Vagina (tissue), 2 donors: ENCODE measurements around the gene HTRA2. TPM values are rescaled to one million over a fixed set of nuclear protein-coding genes. Genes with fewer than 3 reads are reported as not detected.

Experiments
- DNase-seq, 2 donors: peaks; one replicate each; pipeline ENCODE4 v3.0.0-alpha.2; 2017; ENCODE audit errors: extremely low spot score in 2 of 2
- H3K27ac ChIP-seq: fragments of 200-600 bp; sonication (generic); one replicate; pipeline ENCODE4 v1.5.1; 2019
- H3K27me3 ChIP-seq: fragments of 200-600 bp; sonication (generic); one replicate; pipeline ENCODE4 v1.5.1; 2019
- H3K36me3 ChIP-seq, 2 donors: fragments of 200-600 bp; sonication (generic); one replicate each; pipeline ENCODE4 v1.5.1; 2017 to 2019
- H3K4me1 ChIP-seq: fragments of 200-600 bp; sonication (generic); one replicate; pipeline ENCODE4 v1.5.1; 2019
- H3K4me3 ChIP-seq, 2 donors: fragments of 200-600 bp; sonication (generic); 1 replicate in 1 of 2; 2 replicates in 1 of 2; pipeline ENCODE4 v1.5.1; 2016 to 2019
- H3K9me3 ChIP-seq: fragments of 200-600 bp; sonication (generic); one replicate; pipeline ENCODE4 v1.5.1; 2019
- POLR2A ChIP-seq, 2 donors: fragments of 450-650 bp; IDR thresholded peaks; one replicate each; pipeline ENCODE4 v1.6.1; 2017; ENCODE audit warnings: antibody characterized with exemption in 2 of 2, mild to moderate bottlenecking in 2 of 2, moderate library complexity in 2 of 2
- POLR2AphosphoS5 ChIP-seq, 2 donors: sonication (generic); formaldehyde crosslinking; IDR thresholded peaks; one replicate each; pipeline ENCODE4 v1.9.0; 2017; ENCODE audit warnings: antibody characterized with exemption in 2 of 2, mild to moderate bottlenecking in 2 of 2, low read depth in 1 of 2; ENCODE audit not compliant: insufficient read depth in 1 of 2
- intact Hi-C: fragments of 100-400 bp; cut with DNase I; formaldehyde crosslinking; loops from one replicate; pipeline ENCODE4 v1.15.1; 2023
- total RNA-seq: library from RNA; depleted of rRNA; stranded (reverse); fragments of >200 nt; gene quantifications from one replicate; pipeline ENCODE4 v1.2.3, GENCODE V29; 2016
- TF ChIP-seq, protein P1 (sequence below), 3 experiments: fragments of 450-650 bp in 2 of 3; fragments of 200-600 bp in 1 of 3; sonication (generic) in 1 of 3; IDR thresholded peaks; one replicate each; pipeline ENCODE4 v1.5.1; 2017 to 2019; ENCODE audit warnings: antibody characterized with exemption in 3 of 3, mild to moderate bottlenecking in 2 of 3, moderate library complexity in 2 of 3

HTRA2 gene
- total RNA-seq, 1 donor from 2014 or later = 24.3 TPM

- TF ChIP-seq POLR2AphosphoS5 (IDR thresholded peaks at IDR 0.05; ENCODE audit: insufficient read depth in 1 of 2, low read depth in 1 of 2) (no peak), POLR2A (IDR thresholded peaks at IDR 0.05) (no peak)
- Histone ChIP-seq H3K27me3 (no peaks in the 10 kb centered on the region), H3K4me3 (no peak overlapping the region), H3K36me3 (peaks cover 0 to 4% of the 10 kb centered on the region in 2 donors), H3K4me1 (peaks cover under 1% of the 10 kb centered on the region), H3K27ac (no peak overlapping the region), H3K9me3 (no peaks in the 10 kb centered on the region)
- no peak for DNase-seq
- intact Hi-C loops = no loop called here
Measured at GRCh38 chr2:74537140-74537539, 7.4 kb downstream of the HTRA2 start.

GRCh38 chr2:74538881-74539339 lies 9.2 kb downstream of the HTRA2 start:
- DNase-seq = no peak
- Histone ChIP-seq H3K4me1 (no peaks in the 10 kb centered on the region), H3K36me3 (no peaks in the 10 kb centered on the region), H3K27me3 (no peaks in the 10 kb centered on the region), H3K4me3 (no peak overlapping the region), H3K27ac (no peak overlapping the region), H3K9me3 (no peaks in the 10 kb centered on the region)
- TF ChIP-seq POLR2A (IDR thresholded peaks at IDR 0.05) (no peak), POLR2AphosphoS5 (IDR thresholded peaks at IDR 0.05; ENCODE audit: insufficient read depth in 1 of 2, low read depth in 1 of 2) (no peak)
- TF ChIP-seq, protein P1, sequence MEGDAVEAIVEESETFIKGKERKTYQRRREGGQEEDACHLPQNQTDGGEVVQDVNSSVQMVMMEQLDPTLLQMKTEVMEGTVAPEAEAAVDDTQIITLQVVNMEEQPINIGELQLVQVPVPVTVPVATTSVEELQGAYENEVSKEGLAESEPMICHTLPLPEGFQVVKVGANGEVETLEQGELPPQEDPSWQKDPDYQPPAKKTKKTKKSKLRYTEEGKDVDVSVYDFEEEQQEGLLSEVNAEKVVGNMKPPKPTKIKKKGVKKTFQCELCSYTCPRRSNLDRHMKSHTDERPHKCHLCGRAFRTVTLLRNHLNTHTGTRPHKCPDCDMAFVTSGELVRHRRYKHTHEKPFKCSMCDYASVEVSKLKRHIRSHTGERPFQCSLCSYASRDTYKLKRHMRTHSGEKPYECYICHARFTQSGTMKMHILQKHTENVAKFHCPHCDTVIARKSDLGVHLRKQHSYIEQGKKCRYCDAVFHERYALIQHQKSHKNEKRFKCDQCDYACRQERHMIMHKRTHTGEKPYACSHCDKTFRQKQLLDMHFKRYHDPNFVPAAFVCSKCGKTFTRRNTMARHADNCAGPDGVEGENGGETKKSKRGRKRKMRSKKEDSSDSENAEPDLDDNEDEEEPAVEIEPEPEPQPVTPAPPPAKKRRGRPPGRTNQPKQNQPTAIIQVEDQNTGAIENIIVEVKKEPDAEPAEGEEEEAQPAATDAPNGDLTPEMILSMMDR (IDR thresholded peaks at IDR 0.05) = no peak
- intact Hi-C loops = no loop called here

DNA sequence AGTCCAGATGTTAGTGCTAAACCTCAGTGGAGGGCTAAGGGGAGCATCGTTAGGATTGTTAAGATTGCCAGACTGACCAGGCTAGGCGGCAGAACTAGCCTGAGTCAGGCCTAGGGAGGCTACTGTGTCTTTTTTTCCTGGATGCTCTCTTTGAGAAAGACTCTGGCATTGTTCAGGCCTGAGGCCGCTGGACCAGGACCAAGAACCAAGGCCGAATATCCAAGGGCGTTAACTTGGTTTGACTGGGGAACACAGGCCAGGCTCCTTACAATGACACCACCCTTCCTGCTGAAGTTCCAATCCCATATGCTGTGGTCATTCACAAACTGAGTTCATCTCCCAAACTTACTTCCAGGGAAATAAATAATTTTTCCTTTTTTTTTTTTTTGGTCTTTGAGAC lies 10.6 kb downstream of the HTRA2 start:
- TF ChIP-seq, protein P1 (IDR thresholded peaks at IDR 0.05) = no peak
- TF ChIP-seq POLR2AphosphoS5 (IDR thresholded peaks at IDR 0.05; ENCODE audit: insufficient read depth in 1 of 2, low read depth in 1 of 2) = no peak
- no peak for TF ChIP-seq POLR2A (IDR thresholded peaks at IDR 0.05)
- no peak overlapping the region for H3K4me3 ChIP-seq
- H3K36me3 ChIP-seq = no peaks in the 10 kb centered on the region
- intact Hi-C loops = no loop called here
- no peaks in the 10 kb centered on the region for H3K27me3 ChIP-seq
- H3K4me1 ChIP-seq = no peaks in the 10 kb centered on the region
- no peaks in the 10 kb centered on the region for H3K9me3 ChIP-seq
- H3K27ac ChIP-seq = no peak overlapping the region
- DNase-seq = no peak

- TF ChIP-seq, protein P1 (IDR thresholded peaks at IDR 0.05) = no peak
- TF ChIP-seq POLR2A (IDR thresholded peaks at IDR 0.05) = no peak
- no peak for TF ChIP-seq POLR2AphosphoS5 (IDR thresholded peaks at IDR 0.05; ENCODE audit: insufficient read depth in 1 of 2, low read depth in 1 of 2)
- no peaks in the 10 kb centered on the region for H3K9me3 ChIP-seq
- DNase-seq = no peak
- H3K4me3 ChIP-seq = no peak overlapping the region
- no peak overlapping the region for H3K27ac ChIP-seq
- no peaks in the 10 kb centered on the region for H3K4me1 ChIP-seq
- H3K27me3 ChIP-seq = no peaks in the 10 kb centered on the region
- intact Hi-C loops = no loop called here
- no peaks in the 10 kb centered on the region for H3K36me3 ChIP-seq
Measured at GRCh38 chr2:74542978-74543377, 13.2 kb downstream of the HTRA2 start.

- no peaks in the 10 kb centered on the region for H3K27me3 ChIP-seq
- no peaks in the 10 kb centered on the region for H3K36me3 ChIP-seq
- H3K4me1 ChIP-seq = peaks cover 7% of the 10 kb centered on the region
- no peak for DNase-seq
- intact Hi-C loops = no loop called here
- no peak overlapping the region for H3K27ac ChIP-seq
- no peak overlapping the region for H3K4me3 ChIP-seq
- no peak for TF ChIP-seq POLR2AphosphoS5 (IDR thresholded peaks at IDR 0.05; ENCODE audit: insufficient read depth in 1 of 2, low read depth in 1 of 2)
- TF ChIP-seq POLR2A (IDR thresholded peaks at IDR 0.05) = no peak
- TF ChIP-seq, protein P1 (IDR thresholded peaks at IDR 0.05) = no peak
- no peaks in the 10 kb centered on the region for H3K9me3 ChIP-seq
Measured at GRCh38 chr2:74544634-74545033, 14.9 kb downstream of the HTRA2 start.
